ENCODE measurements around the gene SHISA7. TPM values are rescaled to one million over a fixed set of nuclear protein-coding genes. Genes with fewer than 3 reads are reported as not detected.

SHISA7 gene
- total and polyA plus RNA-seq, 11 donors = not detected

GRCh38 chr19:55436847-55437246 is 6.3 kb downstream of the SHISA7 start:
- no peak for ATAC-seq
- peaks cover 50 to 76% (median 68%) of the 10 kb centered on the region in 9 donors for H3K27me3 ChIP-seq
- 38 to 51% (median 42%) methylated on average over 6 to 8 of the region's 8 CpGs for WGBS, 4 donors
- H3K9me3 ChIP-seq = no peaks in the 10 kb centered on the region
- peaks cover 0 to 21% (median 0%) of the 10 kb centered on the region in 12 donors for H3K4me1 ChIP-seq
- H3K36me3 ChIP-seq = no peaks in the 10 kb centered on the region
- no peak overlapping the region for H3K27ac ChIP-seq
- intact Hi-C loops (cut with DNase I) = no loop called here
- no peak overlapping the region for H3K4me3 ChIP-seq
- DNase-seq = no peak
- TF ChIP-seq CTCF (IDR thresholded peaks at IDR 0.05) = no peak
- TF ChIP-seq POLR2A (IDR thresholded peaks at IDR 0.05) = no peak

- H3K36me3 ChIP-seq = no peaks in the 10 kb centered on the region
- no peak overlapping the region for H3K27ac ChIP-seq
- 85 to 98% (median 94%) methylated on average over 4 of the region's 4 CpGs for WGBS, 4 donors
- no peaks in the 10 kb centered on the region for H3K9me3 ChIP-seq
- peak in 1 of 5 donors; percentile 3 for DNase-seq
- H3K4me1 ChIP-seq = peaks cover 0 to 6% (median 0%) of the 10 kb centered on the region in 12 donors
- intact Hi-C loops (cut with DNase I) = no loop called here
- TF ChIP-seq CTCF (IDR thresholded peaks at IDR 0.05) = no peak
- TF ChIP-seq POLR2A (IDR thresholded peaks at IDR 0.05) = no peak
- no peak overlapping the region for H3K4me3 ChIP-seq
- H3K27me3 ChIP-seq = peaks cover 39 to 74% (median 56%) of the 10 kb centered on the region in 9 donors
- no peak for ATAC-seq
Measured at GRCh38 chr19:55435020-55435419, 8.1 kb downstream of the SHISA7 start.

GRCh38 chr19:55434356-55434919 is 8.7 kb downstream of the SHISA7 start:
- peaks cover 0 to 6% (median 0%) of the 10 kb centered on the region in 12 donors for H3K4me1 ChIP-seq
- TF ChIP-seq CTCF (IDR thresholded peaks at IDR 0.05) = no peak
- TF ChIP-seq POLR2A (IDR thresholded peaks at IDR 0.05) = no peak
- H3K27ac ChIP-seq = no peak overlapping the region
- H3K9me3 ChIP-seq = no peaks in the 10 kb centered on the region
- WGBS, 4 donors = 64 to 88% (median 70%) methylated on average over 4 of the region's 4 CpGs
- no peak for DNase-seq
- peaks cover 41 to 75% (median 53%) of the 10 kb centered on the region in 9 donors for H3K27me3 ChIP-seq
- ATAC-seq = no peak
- H3K36me3 ChIP-seq = no peaks in the 10 kb centered on the region
- intact Hi-C loops (cut with DNase I) = no loop called here
- no peak overlapping the region for H3K4me3 ChIP-seq

GRCh38 chr19:55433292-55433691 is 9.8 kb downstream of the SHISA7 start:
- Histone ChIP-seq H3K36me3 (no peaks in the 10 kb centered on the region), H3K4me3 (no peak overlapping the region), H3K4me1 (peaks cover 0 to 6% (median 0%) of the 10 kb centered on the region in 12 donors), H3K27ac (no peak overlapping the region), H3K27me3 (peaks cover 36 to 73% (median 44%) of the 10 kb centered on the region in 9 donors), H3K9me3 (no peaks in the 10 kb centered on the region)
- WGBS, 4 donors = 5 to 20% (median 11%) methylated on average over 4 to 48 of the region's 48 CpGs
- intact Hi-C loops (cut with DNase I) = no loop called here
- TF ChIP-seq CTCF (IDR thresholded peaks at IDR 0.05) (no peak), POLR2A (IDR thresholded peaks at IDR 0.05) (no peak)
- DNase-seq (no peak), ATAC-seq (no peak)

Measured in heart left ventricle (tissue), 16 donors.